ENCODE results near the gene FBXL15. TPM values are rescaled to one million over a fixed set of nuclear protein-coding genes. Genes with fewer than 3 reads are reported as not detected.

The FBXL15 gene
- total and polyA plus RNA-seq, 2 of the 13 experiments (the other 11 are each of a cell fraction or from before 2014, with no cell fraction given): 4.3 to 8.3 TPM

DNA sequence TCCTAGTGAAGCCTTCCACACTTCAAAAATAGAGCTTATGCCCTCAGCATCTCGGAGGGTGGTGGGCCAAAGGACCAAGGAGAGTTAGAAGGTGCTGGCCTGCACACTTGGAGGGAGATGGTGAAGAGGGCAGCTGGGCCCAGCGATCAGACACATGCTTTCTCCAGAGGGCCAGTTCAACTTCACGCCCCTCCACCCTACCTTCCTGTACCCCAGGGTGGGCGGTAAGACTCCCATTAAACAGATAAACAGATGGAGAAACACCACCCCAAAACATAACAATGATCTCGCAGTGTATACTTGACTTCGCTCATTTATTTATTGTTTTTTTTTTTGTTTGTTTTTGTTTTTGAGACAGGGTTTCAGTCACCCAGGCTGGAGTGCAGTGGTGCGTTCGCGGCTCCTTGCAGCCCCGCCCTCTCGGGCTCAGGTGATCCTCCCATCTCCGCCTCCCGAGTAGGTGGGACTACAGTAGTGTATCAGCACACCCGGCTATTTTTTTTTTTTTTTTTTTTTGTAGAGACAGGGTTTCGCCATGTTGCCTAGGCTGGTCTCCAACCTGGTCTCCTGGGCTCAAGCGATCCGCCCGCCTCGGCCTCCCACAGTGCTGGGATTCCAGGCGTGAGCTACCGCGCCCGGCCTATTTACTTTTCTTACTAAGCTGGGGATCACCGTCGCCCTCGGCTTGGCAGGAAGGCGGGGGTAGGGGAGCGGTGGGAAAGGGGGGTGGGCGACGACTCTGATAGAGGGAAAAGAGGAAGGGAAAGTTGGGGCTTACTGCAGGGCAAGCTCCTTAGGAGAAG, 28.9 kb downstream of the FBXL15 start (continued):
- TF ChIP-seq ZNF205 (CRISPR knock-in tag; IDR thresholded peaks at IDR 0.05) (no peak), SP5 (CRISPR knock-in tag; IDR thresholded peaks at IDR 0.05; ENCODE audit: borderline replicate concordance, low read depth) (peak; percentile 41; the same call in 1 of the 2 replicates)

DNA sequence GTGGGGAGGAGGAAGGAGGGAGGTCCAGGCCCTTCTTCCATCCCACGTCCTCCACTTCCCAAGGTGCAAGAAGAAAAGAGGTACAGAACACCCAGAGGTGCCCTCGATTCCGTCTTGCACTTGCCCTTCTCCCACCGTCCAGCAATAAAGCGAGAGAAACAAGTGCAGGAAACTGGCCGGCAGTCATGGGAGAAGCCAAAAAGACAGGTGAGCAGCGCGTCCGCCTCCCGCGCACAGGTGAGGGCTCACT, 29.4 kb downstream of the FBXL15 start:
- peak overlapping the region; percentile 57 to 96 (median 64) for H3K4me3 ChIP-seq (replicated peaks in 1 of 3; ENCODE audit: insufficient read depth in 1 of 3, low read depth in 2 of 3, low read length in 3 of 3)
- intact Hi-C loops (cut with micrococcal nuclease; ENCODE audit: unreplicated experiment) (no loop called here), in situ Hi-C loops (cut with HindIII; ENCODE audit: extremely low pct_ligation_motif_present, low pct_unique_long_range_greater_than_20kb) (no loop called here)
- CTCF ChIA-PET (ENCODE audit: low intra/inter-chr PET ratio, low total read pairs): no interaction called here
- no peaks in the 10 kb centered on the region for H4K20me1 ChIP-seq (ENCODE audit: insufficient read depth, low read length)
- peak overlapping the region; percentile 82 for H3K27ac ChIP-seq (ENCODE audit: extremely low read length, insufficient read depth, low read length)
- H3K27me3 ChIP-seq (ENCODE audit: control insufficient read depth in 1 of 2, insufficient read depth in 2 of 2, low read length in 2 of 2): no peaks in the 10 kb centered on the region; a peak in 1 of 5 replicates
- peak overlapping the region; percentile 88 for H3K9ac ChIP-seq (ENCODE audit: insufficient read depth, low read depth, low read length)
- no peaks in the 10 kb centered on the region for H3K9me3 ChIP-seq (ENCODE audit: low read length)
- H3K4me2 ChIP-seq (ENCODE audit: low read depth, low read length): peak overlapping the region; percentile 96
- no peak overlapping the region for H2AFZ ChIP-seq (ENCODE audit: low read length)
- ATAC-seq: no peak
- H3K4me1 ChIP-seq (ENCODE audit: insufficient read depth, low read length): peaks cover 28% of the 10 kb centered on the region
- POLR2A ChIA-PET: interaction anchor here (0.6 to 6.2 kb wide), 13 partner anchors 9 to 211 kb away, joined by 3 to 112 read pairs (median 7); partner anchors contain the start of genes ACTR1A, CUEDC2, FBXL15 and NFKB2
- DNase-seq (ENCODE audit: low spot score): no peak
- H3K36me3 ChIP-seq (replicated peaks in 1 of 2; ENCODE audit: control insufficient read depth in 1 of 2, insufficient read depth in 2 of 2, low read length in 2 of 2): peaks cover 1 to 4% of the 10 kb centered on the region in 2 experiments; a peak in 3 of 5 replicates
- peaks cover 7% of the 10 kb centered on the region for H3K79me2 ChIP-seq (ENCODE audit: insufficient read depth, low read length)
- FAIRE-seq: no peak
- 3% methylated on average over 6 of the region's 11 CpGs for WGBS (ENCODE audit: low lambda C conversion rate)
- BruUV-seq (replicated peaks): TSS peak; percentile 51
- TF ChIP-seq ZIK1 (CRISPR knock-in tag; IDR thresholded peaks at IDR 0.05; ENCODE audit: borderline replicate concordance, low read depth) (no peak), EEA1 (CRISPR knock-in tag; IDR thresholded peaks at IDR 0.05; ENCODE audit: borderline replicate concordance) (peak; percentile 30; the same call in 1 of the 2 replicates), DR1 (CRISPR knock-in tag; IDR thresholded peaks at IDR 0.05) (no peak), ZNF878 (CRISPR knock-in tag; IDR thresholded peaks at IDR 0.05) (no peak), BRCA1 (CRISPR knock-in tag; IDR thresholded peaks at IDR 0.05) (no peak), ZNF543 (CRISPR knock-in tag; IDR thresholded peaks at IDR 0.05) (no peak), KLF11 (CRISPR knock-in tag; IDR thresholded peaks at IDR 0.05) (no peak), PLRG1 (conservative IDR thresholded peaks at IDR 0.05) (no peak), ZNF550 (CRISPR knock-in tag; IDR thresholded peaks at IDR 0.05; ENCODE audit: borderline replicate concordance) (0 out of 2 replicates have a peak, but pooled peaks have one; percentile 76), CC2D1A (CRISPR knock-in tag; IDR thresholded peaks at IDR 0.05) (no peak)
- TF ChIP-seq, protein P1, sequence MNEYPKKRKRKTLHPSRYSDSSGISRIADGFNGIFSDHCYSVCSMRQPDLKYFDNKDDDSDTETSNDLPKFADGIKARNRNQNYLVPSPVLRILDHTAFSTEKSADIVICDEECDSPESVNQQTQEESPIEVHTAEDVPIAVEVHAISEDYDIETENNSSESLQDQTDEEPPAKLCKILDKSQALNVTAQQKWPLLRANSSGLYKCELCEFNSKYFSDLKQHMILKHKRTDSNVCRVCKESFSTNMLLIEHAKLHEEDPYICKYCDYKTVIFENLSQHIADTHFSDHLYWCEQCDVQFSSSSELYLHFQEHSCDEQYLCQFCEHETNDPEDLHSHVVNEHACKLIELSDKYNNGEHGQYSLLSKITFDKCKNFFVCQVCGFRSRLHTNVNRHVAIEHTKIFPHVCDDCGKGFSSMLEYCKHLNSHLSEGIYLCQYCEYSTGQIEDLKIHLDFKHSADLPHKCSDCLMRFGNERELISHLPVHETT (CRISPR knock-in tag; conservative IDR thresholded peaks at IDR 0.05): no peak

Data from HepG2 (cell line).